Uterus (tissue), 2 donors: Measurements from ENCODE around the gene NFATC4.

Experiments
- POLR2A ChIP-seq, 2 donors: fragments of 450-650 bp; IDR thresholded peaks; one replicate each; pipeline ENCODE4 v1.6.1; 2016; ENCODE audit warnings: antibody characterized with exemption in 2 of 2, mild to moderate bottlenecking in 1 of 2, moderate library complexity in 1 of 2
- TF ChIP-seq, protein P1 (sequence below), 4 experiments: fragments of 200-600 bp in 2 of 4; fragments of 450-650 bp in 2 of 4; sonication (generic) in 2 of 4; IDR thresholded peaks; one replicate each; pipeline ENCODE4 v1.5.1; 2016 to 2019; ENCODE audit warnings: antibody characterized with exemption in 4 of 4, mild to moderate bottlenecking in 2 of 4, moderate library complexity in 1 of 4

DNA sequence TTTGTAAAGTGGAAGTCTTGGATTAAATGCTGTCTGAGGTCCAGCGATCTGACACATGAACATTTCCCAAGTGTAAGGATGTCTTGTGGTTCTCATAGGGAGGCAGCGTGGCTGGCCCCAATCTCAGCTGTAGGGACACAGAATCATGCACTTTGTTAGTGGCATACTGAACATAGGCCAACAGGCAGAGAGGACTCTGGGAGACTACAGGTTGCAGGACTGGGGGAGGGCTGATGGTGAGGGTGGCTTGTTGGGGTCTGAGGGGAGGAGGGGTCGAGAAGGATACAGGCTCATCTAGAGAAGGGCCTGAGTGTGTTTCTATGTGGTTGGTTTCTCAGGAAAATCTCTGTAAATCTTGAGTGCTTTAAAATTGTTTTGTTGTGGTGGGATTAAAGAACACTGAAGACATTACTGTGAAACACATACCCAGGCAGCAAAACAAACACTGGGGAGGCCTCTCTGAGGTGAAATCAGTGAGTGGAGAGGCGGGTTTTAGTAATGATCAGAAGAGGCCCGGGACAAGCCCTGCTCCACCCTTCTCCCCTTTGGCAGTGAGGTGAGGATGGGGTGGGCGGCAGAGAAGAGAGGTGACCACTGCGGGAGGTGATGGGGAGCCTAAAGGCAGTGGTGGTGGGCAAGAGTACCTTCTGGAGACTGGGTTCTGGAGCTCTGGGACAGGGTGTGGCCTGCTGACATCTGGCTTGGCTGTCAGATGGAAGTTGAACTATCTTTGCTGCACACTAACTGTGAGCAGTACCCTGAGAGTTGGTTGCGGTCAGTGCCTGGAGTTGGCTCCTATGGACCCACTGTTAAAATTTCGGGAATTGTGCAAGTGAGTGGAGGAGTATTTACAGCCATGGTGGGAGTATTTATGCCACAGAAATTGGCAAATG lies 34.1 kb downstream of the NFATC4 start:
- TF ChIP-seq, protein P1, sequence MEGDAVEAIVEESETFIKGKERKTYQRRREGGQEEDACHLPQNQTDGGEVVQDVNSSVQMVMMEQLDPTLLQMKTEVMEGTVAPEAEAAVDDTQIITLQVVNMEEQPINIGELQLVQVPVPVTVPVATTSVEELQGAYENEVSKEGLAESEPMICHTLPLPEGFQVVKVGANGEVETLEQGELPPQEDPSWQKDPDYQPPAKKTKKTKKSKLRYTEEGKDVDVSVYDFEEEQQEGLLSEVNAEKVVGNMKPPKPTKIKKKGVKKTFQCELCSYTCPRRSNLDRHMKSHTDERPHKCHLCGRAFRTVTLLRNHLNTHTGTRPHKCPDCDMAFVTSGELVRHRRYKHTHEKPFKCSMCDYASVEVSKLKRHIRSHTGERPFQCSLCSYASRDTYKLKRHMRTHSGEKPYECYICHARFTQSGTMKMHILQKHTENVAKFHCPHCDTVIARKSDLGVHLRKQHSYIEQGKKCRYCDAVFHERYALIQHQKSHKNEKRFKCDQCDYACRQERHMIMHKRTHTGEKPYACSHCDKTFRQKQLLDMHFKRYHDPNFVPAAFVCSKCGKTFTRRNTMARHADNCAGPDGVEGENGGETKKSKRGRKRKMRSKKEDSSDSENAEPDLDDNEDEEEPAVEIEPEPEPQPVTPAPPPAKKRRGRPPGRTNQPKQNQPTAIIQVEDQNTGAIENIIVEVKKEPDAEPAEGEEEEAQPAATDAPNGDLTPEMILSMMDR (IDR thresholded peaks at IDR 0.05) = no peak
- TF ChIP-seq POLR2A (IDR thresholded peaks at IDR 0.05) = no peak
